K562 (cell line): ENCODE results near the gene SLC39A5. TPM values are rescaled to one million over a fixed set of nuclear protein-coding genes. Genes with fewer than 3 reads are reported as not detected.

Experiments
- ETV1 ChIP-seq: fragments of 450-650 bp; conservative IDR thresholded peaks from 2 replicates; pipeline ENCODE4 v1.6.1; 2016; ENCODE audit warnings: missing genetic modification characterization, control low read depth, low read depth, missing compliant biosample characterization
- HINFP ChIP-seq: fragments of 450-650 bp; conservative IDR thresholded peaks from 2 replicates; pipeline ENCODE4 v1.6.1; 2016; ENCODE audit warnings: missing genetic modification characterization, low read depth, mild to moderate bottlenecking, control low read depth, missing compliant biosample characterization
- ILF3 ChIP-seq: fragments of 450-650 bp; IDR thresholded peaks from 2 replicates; pipeline ENCODE4 v1.6.1; 2018; ENCODE audit warnings: antibody characterized with exemption, mild to moderate bottlenecking, moderate library complexity, borderline replicate concordance
- KDM5B ChIP-seq: fragments of 200-600 bp; sonication (generic); IDR thresholded peaks from 2 replicates; pipeline ENCODE4 v1.6.1; 2012; ENCODE audit warnings: low read depth, mild to moderate bottlenecking, moderate library complexity, low read length, control low read depth, inconsistent platforms; ENCODE audit not compliant: insufficient replicate concordance
- KLF10 ChIP-seq: fragments of 250-450 bp; sonication (Bioruptor Pico); IDR thresholded peaks from 2 replicates; pipeline ENCODE4 v1.6.1; 2021; ENCODE audit warnings: matching md5 sums
- NEUROD1 ChIP-seq: fragments of 150-350 bp; IDR thresholded peaks from 2 replicates; pipeline ENCODE4 v1.6.1; 2014; ENCODE audit warnings: borderline replicate concordance, low read length, low read depth; ENCODE audit not compliant: partially characterized antibody
- NFIC ChIP-seq: fragments of 450-650 bp; IDR thresholded peaks from 2 replicates; pipeline ENCODE4 v1.6.1; 2017; ENCODE audit warnings: mild to moderate bottlenecking, inconsistent platforms
- NUFIP1 ChIP-seq: fragments of 450-650 bp; IDR thresholded peaks from 2 replicates; pipeline ENCODE4 v1.6.1; 2018; ENCODE audit not compliant: partially characterized antibody
- POLR3A ChIP-seq: IDR thresholded peaks from 2 replicates; pipeline ENCODE4 v1.6.1; 2011; ENCODE audit warnings: borderline replicate concordance, mild to moderate bottlenecking, moderate library complexity; ENCODE audit not compliant: insufficient read length, insufficient read depth; ENCODE audit errors: extremely low read depth
- RBM25 ChIP-seq: fragments of 200-400 bp; formaldehyde crosslinking; IDR thresholded peaks from 2 replicates; pipeline ENCODE4 v1.6.1; 2018; ENCODE audit warnings: low read length, low read depth, moderate library complexity; ENCODE audit not compliant: severe bottlenecking
- RCOR1 ChIP-seq, 2 experiments: IDR thresholded peaks; 2 replicates each; pipeline ENCODE4 v1.6.1; 2012; ENCODE audit warnings: low read depth in 2 of 2, low read length in 2 of 2, borderline replicate concordance in 1 of 2, improper control_type of control experiment in 1 of 2
- SMARCA5 ChIP-seq: fragments of 450-650 bp; IDR thresholded peaks from 2 replicates; pipeline ENCODE4 v1.6.1; 2016
- STAT5A ChIP-seq: IDR thresholded peaks from 2 replicates; pipeline ENCODE4 v1.6.1; 2012; ENCODE audit warnings: low read length, inconsistent platforms, borderline replicate concordance
- TBP ChIP-seq: optimal IDR thresholded peaks from 2 replicates; pipeline ENCODE3; 2011; ENCODE audit warnings: low read depth, low read length, improper control_type of control experiment
- THAP7 ChIP-seq: fragments of 250-450 bp; sonication (Bioruptor Pico); IDR thresholded peaks from 2 replicates; pipeline ENCODE4 v1.5.0; 2021
- ZNF644 ChIP-seq: fragments of 200-800 bp; sonication (Bioruptor generic); IDR thresholded peaks from 2 replicates; pipeline ENCODE4 v1.6.1; 2016; ENCODE audit warnings: low read depth, missing genetic modification characterization, missing compliant biosample characterization
- polyA plus RNA-seq, 8 experiments: library from polyadenylated mRNA; depleted of rRNA in 4 of 8; stranded (reverse) in 5 of 8; unstranded in 3 of 8; fragments of >200 nt; fragmentation: Nextera tagmentation in 2 of 8; fragmentation: Illumina TruSeq in 1 of 8; extraction: Ambion mirVana in 2 of 8; extraction: Trizol in 1 of 8; gene quantifications; 2 replicates each; pipeline versions ENCODE4 v1.2.1 to v1.2.3, GENCODE V29; 2011 to 2014; ENCODE audit warnings: inconsistent platforms in 1 of 8, missing spikeins in 1 of 8
- total RNA-seq, 7 experiments: library from RNA; depleted of rRNA in 6 of 7; stranded (reverse); fragments of >200 nt in 6 of 7; fragmentation: Illumina TruSeq in 2 of 7; extraction: Trizol in 2 of 7; gene quantifications; 2 replicates each; pipeline versions ENCODE4 v1.2.1 to v1.2.3, GENCODE V29; 2011 to 2021; ENCODE audit warnings: low replicate concordance in 1 of 7
- TF ChIP-seq, protein P1 (sequence below), 3 experiments: IDR thresholded peaks in 2 of 3; conservative IDR thresholded peaks in 1 of 3; 2 replicates each; pipeline ENCODE4 v1.5.1; 2011 to 2012; ENCODE audit warnings: low read length in 3 of 3, mild to moderate bottlenecking in 3 of 3, control low read depth in 2 of 3, improper control_type of control experiment in 1 of 3, inconsistent platforms in 1 of 3, low read depth in 1 of 3, mixed read lengths in 1 of 3, moderate library complexity in 1 of 3; ENCODE audit not compliant: insufficient read depth in 2 of 3
- TF ChIP-seq, protein P2 (sequence below), 2 experiments: fragments of 200-800 bp in 1 of 2; sonication (Bioruptor generic) in 1 of 2; sonication (generic) in 1 of 2; formaldehyde crosslinking in 1 of 2; IDR thresholded peaks in 1 of 2; conservative IDR thresholded peaks in 1 of 2; 2 replicates each; pipeline versions ENCODE4 v1.5.0 to v1.6.1; 2016 to 2020; ENCODE audit warnings: missing compliant biosample characterization in 1 of 2, missing genetic modification characterization in 1 of 2, missing genetic modification reagents in 1 of 2

Gene SLC39A5
- total and polyA plus RNA-seq, 9 of the 15 experiments (the other 6 are each of a cell fraction or from before 2014, with no cell fraction given) = 0.08 to 0.10 TPM; not detected in 7

DNA sequence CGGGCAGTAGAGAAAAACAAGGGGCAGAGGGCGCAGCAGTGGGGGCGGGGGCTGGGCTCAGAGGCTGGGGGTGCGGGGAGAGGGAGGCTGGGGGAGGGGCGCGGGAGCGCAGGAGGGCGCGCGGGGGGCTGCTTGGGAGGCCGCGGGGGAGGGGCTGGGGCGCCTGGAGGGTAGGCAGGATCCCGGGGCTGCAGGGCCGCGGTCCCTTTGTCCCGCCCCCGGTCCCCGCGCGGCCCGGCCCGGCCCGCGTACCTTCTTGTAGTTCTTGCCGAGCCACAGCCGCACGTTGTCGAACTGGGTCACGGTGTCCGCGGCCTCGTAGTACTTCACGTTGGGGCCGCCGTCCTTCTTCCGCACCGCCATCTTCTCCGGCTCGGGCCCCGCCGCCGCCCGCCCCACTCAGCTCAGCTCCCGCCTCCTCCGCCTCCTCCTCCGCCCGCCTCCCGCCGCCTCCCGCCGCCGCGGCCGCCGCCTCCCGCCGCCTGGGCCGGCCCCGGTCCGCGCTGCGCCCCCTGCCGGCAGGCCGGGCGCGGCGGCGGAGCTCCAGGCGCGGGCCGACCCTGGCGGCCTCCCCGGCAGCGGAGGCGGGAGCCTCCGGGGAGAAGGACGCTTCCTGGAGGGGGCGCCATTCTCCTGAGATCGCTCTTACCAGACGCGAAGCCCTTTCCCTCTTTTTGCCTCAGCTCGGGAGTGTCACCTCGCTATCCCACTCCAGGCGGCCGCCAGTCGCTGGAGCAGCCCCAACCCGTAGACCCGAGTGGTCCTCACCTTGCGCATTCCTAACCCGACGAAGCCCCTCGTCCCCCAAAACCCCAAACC lies 40.5 kb upstream of the SLC39A5 start, which contains the start of gene SMARCC2 (continued):
- no peak for TF ChIP-seq HINFP
- peak; percentile 77 for TF ChIP-seq KDM5B
- TF ChIP-seq KLF10 (CRISPR knock-in tag) = no peak
- no peak for TF ChIP-seq THAP7 (CRISPR knock-in tag)
- no peak for TF ChIP-seq STAT5A
- TF ChIP-seq, protein P1, sequence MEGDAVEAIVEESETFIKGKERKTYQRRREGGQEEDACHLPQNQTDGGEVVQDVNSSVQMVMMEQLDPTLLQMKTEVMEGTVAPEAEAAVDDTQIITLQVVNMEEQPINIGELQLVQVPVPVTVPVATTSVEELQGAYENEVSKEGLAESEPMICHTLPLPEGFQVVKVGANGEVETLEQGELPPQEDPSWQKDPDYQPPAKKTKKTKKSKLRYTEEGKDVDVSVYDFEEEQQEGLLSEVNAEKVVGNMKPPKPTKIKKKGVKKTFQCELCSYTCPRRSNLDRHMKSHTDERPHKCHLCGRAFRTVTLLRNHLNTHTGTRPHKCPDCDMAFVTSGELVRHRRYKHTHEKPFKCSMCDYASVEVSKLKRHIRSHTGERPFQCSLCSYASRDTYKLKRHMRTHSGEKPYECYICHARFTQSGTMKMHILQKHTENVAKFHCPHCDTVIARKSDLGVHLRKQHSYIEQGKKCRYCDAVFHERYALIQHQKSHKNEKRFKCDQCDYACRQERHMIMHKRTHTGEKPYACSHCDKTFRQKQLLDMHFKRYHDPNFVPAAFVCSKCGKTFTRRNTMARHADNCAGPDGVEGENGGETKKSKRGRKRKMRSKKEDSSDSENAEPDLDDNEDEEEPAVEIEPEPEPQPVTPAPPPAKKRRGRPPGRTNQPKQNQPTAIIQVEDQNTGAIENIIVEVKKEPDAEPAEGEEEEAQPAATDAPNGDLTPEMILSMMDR (IDR thresholded peaks at IDR 0.05 in 2 of 3, conservative IDR thresholded peaks at IDR 0.05 in 1 of 3; ENCODE audit: insufficient read depth in 2 of 3, low read depth in 1 of 3, low read length in 3 of 3) = peak; percentile 72 to 95 (median 95)
- peak; percentile 46; the same call in 1 of the 2 replicates for TF ChIP-seq ZNF644 (tag)
- TF ChIP-seq SMARCA5 = 0 out of 2 replicates have a peak, but pooled peaks have one; percentile 44
- peak in 1 of 2 experiments; percentile 87; a peak in 2 of 4 replicates for TF ChIP-seq RCOR1 (IDR thresholded peaks at IDR 0.05; ENCODE audit: borderline replicate concordance in 1 of 2, low read depth in 2 of 2, low read length in 2 of 2)
- TF ChIP-seq RBM25 = peak; percentile 95
- TF ChIP-seq TBP = peak; percentile 53
- TF ChIP-seq, protein P2, sequence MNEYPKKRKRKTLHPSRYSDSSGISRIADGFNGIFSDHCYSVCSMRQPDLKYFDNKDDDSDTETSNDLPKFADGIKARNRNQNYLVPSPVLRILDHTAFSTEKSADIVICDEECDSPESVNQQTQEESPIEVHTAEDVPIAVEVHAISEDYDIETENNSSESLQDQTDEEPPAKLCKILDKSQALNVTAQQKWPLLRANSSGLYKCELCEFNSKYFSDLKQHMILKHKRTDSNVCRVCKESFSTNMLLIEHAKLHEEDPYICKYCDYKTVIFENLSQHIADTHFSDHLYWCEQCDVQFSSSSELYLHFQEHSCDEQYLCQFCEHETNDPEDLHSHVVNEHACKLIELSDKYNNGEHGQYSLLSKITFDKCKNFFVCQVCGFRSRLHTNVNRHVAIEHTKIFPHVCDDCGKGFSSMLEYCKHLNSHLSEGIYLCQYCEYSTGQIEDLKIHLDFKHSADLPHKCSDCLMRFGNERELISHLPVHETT (CRISPR knock-in tag; conservative IDR thresholded peaks at IDR 0.05 in 1 of 2, IDR thresholded peaks at IDR 0.05 in 1 of 2) = peak in 1 of 2 experiments; percentile 99; a peak in 2 of 4 replicates
- 0 out of 2 replicates have a peak, but pooled peaks have one; percentile 14 for TF ChIP-seq ILF3
- peak; percentile 37 for TF ChIP-seq NEUROD1
- no peak for TF ChIP-seq NUFIP1
- peak; percentile 12; the same call in 1 of the 2 replicates for TF ChIP-seq NFIC
- no peak for TF ChIP-seq ETV1
- no peak for TF ChIP-seq POLR3A
